Measurements from ENCODE around the gene LTF.

- TF ChIP-seq, protein P1, sequence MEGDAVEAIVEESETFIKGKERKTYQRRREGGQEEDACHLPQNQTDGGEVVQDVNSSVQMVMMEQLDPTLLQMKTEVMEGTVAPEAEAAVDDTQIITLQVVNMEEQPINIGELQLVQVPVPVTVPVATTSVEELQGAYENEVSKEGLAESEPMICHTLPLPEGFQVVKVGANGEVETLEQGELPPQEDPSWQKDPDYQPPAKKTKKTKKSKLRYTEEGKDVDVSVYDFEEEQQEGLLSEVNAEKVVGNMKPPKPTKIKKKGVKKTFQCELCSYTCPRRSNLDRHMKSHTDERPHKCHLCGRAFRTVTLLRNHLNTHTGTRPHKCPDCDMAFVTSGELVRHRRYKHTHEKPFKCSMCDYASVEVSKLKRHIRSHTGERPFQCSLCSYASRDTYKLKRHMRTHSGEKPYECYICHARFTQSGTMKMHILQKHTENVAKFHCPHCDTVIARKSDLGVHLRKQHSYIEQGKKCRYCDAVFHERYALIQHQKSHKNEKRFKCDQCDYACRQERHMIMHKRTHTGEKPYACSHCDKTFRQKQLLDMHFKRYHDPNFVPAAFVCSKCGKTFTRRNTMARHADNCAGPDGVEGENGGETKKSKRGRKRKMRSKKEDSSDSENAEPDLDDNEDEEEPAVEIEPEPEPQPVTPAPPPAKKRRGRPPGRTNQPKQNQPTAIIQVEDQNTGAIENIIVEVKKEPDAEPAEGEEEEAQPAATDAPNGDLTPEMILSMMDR (conservative IDR thresholded peaks at IDR 0.05; ENCODE audit: low read length) = no peak
- no peak for TF ChIP-seq EZH2phosphoT487 (IDR thresholded peaks at IDR 0.05; ENCODE audit: borderline replicate concordance, low read depth, low read length)
Measured at GRCh38 chr3:46416811-46417510, 47.7 kb downstream of the LTF start.
